Prostate gland (tissue), 2 donors: Measurements from ENCODE around the gene WAC.

Experiments used
- CTCF ChIP-seq, 4 experiments: fragments of 200-600 bp in 2 of 4; fragments of 450-650 bp in 2 of 4; sonication (generic) in 2 of 4; IDR thresholded peaks; 1 replicate in 3 of 4; 2 replicates in 1 of 4; pipeline ENCODE4 v1.5.1; 2016 to 2019; ENCODE audit warnings: antibody characterized with exemption in 4 of 4, mild to moderate bottlenecking in 2 of 4, moderate library complexity in 2 of 4
- POLR2A ChIP-seq: fragments of 450-650 bp; IDR thresholded peaks from one replicate; pipeline ENCODE4 v1.6.1; 2016; ENCODE audit warnings: antibody characterized with exemption, mild to moderate bottlenecking

- no peak for TF ChIP-seq CTCF (IDR thresholded peaks at IDR 0.05)
- no peak for TF ChIP-seq POLR2A
These were observed 13.2 kb downstream of the WAC start for GRCh38 chr10:28545967-28546644.
